IMR-90 (cell line): ENCODE data around the gene SAMHD1. TPM values are rescaled to one million over a fixed set of nuclear protein-coding genes. Genes with fewer than 3 reads are reported as not detected.

ENCODE experiments used
- ATAC-seq: fragments of 200-7000 bp; cut with Tn5 transposase; 2 replicates; pipeline ENCODE4 v1.9.1; 2020; ENCODE audit warnings: low read depth, mild to moderate bottlenecking, moderate library complexity
- BruUV-seq: library from RNA; stranded (reverse); fragments of 400-500 nt; replicated peaks from 2 replicates; lab custom pipeline; 2021; lab: Mats Ljungman, UMichigan
- CTCF ChIA-PET: fragments of 300-600 bp; formaldehyde crosslinking; extraction: SDS; loops from one replicate; lab custom pipeline; 2021; ENCODE audit warnings: antibody characterized with exemption; lab: Yijun Ruan, JAX
- POLR2A ChIA-PET: fragments of 300-600 bp; sonication (Branson Sonifier 250); formaldehyde crosslinking; loops from one replicate; lab custom pipeline; 2022; ENCODE audit warnings: antibody characterized with exemption; ENCODE audit not compliant: unreplicated experiment; lab: Charles Lee
- DNase-seq: peaks from one replicate; pipeline ENCODE4 v3.0.0; 2013
- H2AFZ ChIP-seq: replicated peaks from 2 replicates; pipeline ENCODE3; 2013; ENCODE audit warnings: low read length, mild to moderate bottlenecking; ENCODE audit not compliant: poor library complexity
- H2AK5ac ChIP-seq: 2 replicates; pipeline ENCODE4 v1.6.1; 2013; ENCODE audit warnings: low read depth, low read length, inconsistent platforms
- H2AK9ac ChIP-seq: replicated peaks from 2 replicates; pipeline ENCODE3; 2013; ENCODE audit warnings: mild to moderate bottlenecking, low read depth, low read length, moderate library complexity; ENCODE audit not compliant: poor library complexity
- H2BK120ac ChIP-seq: 2 replicates; pipeline ENCODE4 v1.6.1; 2013; ENCODE audit warnings: low read depth, low read length, inconsistent platforms
- H2BK15ac ChIP-seq: 3 replicates; pipeline ENCODE4 v1.6.1; 2013; ENCODE audit warnings: low read depth, low read length, inconsistent platforms
- H2BK20ac ChIP-seq: 2 replicates; pipeline ENCODE4 v1.6.1; 2013; ENCODE audit warnings: low read depth, mild to moderate bottlenecking, inconsistent platforms, low read length, moderate library complexity
- H2BK5ac ChIP-seq: 2 replicates; pipeline ENCODE4 v1.6.1; 2013; ENCODE audit warnings: mild to moderate bottlenecking, low read depth, low read length, inconsistent platforms; ENCODE audit not compliant: poor library complexity, severe bottlenecking
- H3K14ac ChIP-seq: replicated peaks from 2 replicates; pipeline ENCODE4 v1.6.1; 2013; ENCODE audit warnings: low read depth, low read length, inconsistent platforms
- H3K18ac ChIP-seq: 2 replicates; pipeline ENCODE4 v1.6.1; 2013; ENCODE audit warnings: low read depth, low read length, control low read depth
- H3K23ac ChIP-seq: 2 replicates; pipeline ENCODE4 v1.6.1; 2013; ENCODE audit warnings: low read depth, low read length, inconsistent platforms
- H3K27ac ChIP-seq: 2 replicates; pipeline ENCODE4 v1.5.1; 2013; ENCODE audit warnings: mild to moderate bottlenecking, control low read depth, low read length; ENCODE audit not compliant: insufficient read depth
- H3K27me3 ChIP-seq: 2 replicates; pipeline ENCODE4 v1.6.1; 2013; ENCODE audit warnings: low read length; ENCODE audit not compliant: control insufficient read depth, insufficient read depth
- H3K36me3 ChIP-seq: 2 replicates; pipeline ENCODE4 v1.6.1; 2013; ENCODE audit warnings: low read length, mixed read lengths; ENCODE audit not compliant: control insufficient read depth, insufficient read depth
- H3K4ac ChIP-seq: 2 replicates; pipeline ENCODE4 v1.6.1; 2013; ENCODE audit warnings: low read depth, low read length, inconsistent platforms
- H3K4me1 ChIP-seq: 2 replicates; pipeline ENCODE4 v1.6.1; 2013; ENCODE audit warnings: low read length, mixed read lengths; ENCODE audit not compliant: control insufficient read depth, insufficient read depth
- H3K4me2 ChIP-seq: 2 replicates; pipeline ENCODE4 v1.6.1; 2013; ENCODE audit warnings: low read depth, mild to moderate bottlenecking, control low read depth, low read length, moderate library complexity
- H3K4me3 ChIP-seq: 2 replicates; pipeline ENCODE4 v1.5.1; 2013; ENCODE audit warnings: low read depth, mild to moderate bottlenecking, control low read depth, low read length, moderate library complexity; ENCODE audit not compliant: insufficient read depth
- H3K56ac ChIP-seq: 2 replicates; pipeline ENCODE4 v1.6.1; 2013; ENCODE audit warnings: low read length, inconsistent platforms; ENCODE audit not compliant: insufficient read depth; ENCODE audit errors: extremely low read depth
- H3K79me1 ChIP-seq, 2 experiments: 2 replicates each; pipeline ENCODE4 v1.6.1; 2013; ENCODE audit warnings: low read length in 2 of 2, inconsistent platforms in 1 of 2, low read depth in 1 of 2
- H3K9ac ChIP-seq: 2 replicates; pipeline ENCODE4 v1.6.1; 2013; ENCODE audit warnings: low read depth, low read length, control low read depth
- H3K9me1 ChIP-seq: 2 replicates; pipeline ENCODE4 v1.6.1; 2013; ENCODE audit warnings: low read length, inconsistent platforms; ENCODE audit not compliant: insufficient read depth
- H3K9me3 ChIP-seq: 2 replicates; pipeline ENCODE4 v1.6.1; 2013; ENCODE audit warnings: low read length; ENCODE audit not compliant: control insufficient read depth, insufficient read depth
- H4K20me1 ChIP-seq: 2 replicates; pipeline ENCODE4 v1.6.1; 2013; ENCODE audit warnings: low read length, inconsistent platforms; ENCODE audit not compliant: insufficient read depth
- H4K5ac ChIP-seq: 2 replicates; pipeline ENCODE4 v1.6.1; 2013; ENCODE audit warnings: mild to moderate bottlenecking, low read depth, low read length, control low read depth
- H4K8ac ChIP-seq, 2 experiments: 2 replicates each; pipeline ENCODE4 v1.6.1; 2013; ENCODE audit warnings: low read depth in 2 of 2, low read length in 2 of 2, control low read depth in 1 of 2, inconsistent platforms in 1 of 2
- H4K91ac ChIP-seq: 2 replicates; pipeline ENCODE4 v1.6.1; 2013; ENCODE audit warnings: low read depth, low read length, inconsistent platforms; ENCODE audit not compliant: insufficient read depth
- BHLHE40 ChIP-seq: fragments of 150-350 bp; IDR thresholded peaks from 2 replicates; pipeline ENCODE4 v1.6.1; 2016; ENCODE audit warnings: mild to moderate bottlenecking, low read depth, low read length
- CEBPB ChIP-seq: IDR thresholded peaks from 2 replicates; pipeline ENCODE4 v1.6.1; 2012; ENCODE audit warnings: low read depth, low read length, improper control_type of control experiment
- CHD1 ChIP-seq: IDR thresholded peaks from 2 replicates; pipeline ENCODE4 v1.6.1; 2012; ENCODE audit warnings: low read depth, low read length, improper control_type of control experiment
- FOS ChIP-seq: fragments of 150-350 bp; IDR thresholded peaks from 2 replicates; pipeline ENCODE4 v1.6.1; 2016; ENCODE audit warnings: low read depth, low read length
- MAFK ChIP-seq: IDR thresholded peaks from 2 replicates; pipeline ENCODE4 v1.6.1; 2012; ENCODE audit warnings: low read depth, low read length, improper control_type of control experiment
- MAZ ChIP-seq: IDR thresholded peaks from 2 replicates; pipeline ENCODE4 v1.6.1; 2012; ENCODE audit warnings: low read depth, mild to moderate bottlenecking, low read length, improper control_type of control experiment, moderate library complexity, borderline replicate concordance
- MXI1 ChIP-seq: IDR thresholded peaks from 2 replicates; pipeline ENCODE4 v1.6.1; 2012; ENCODE audit warnings: low read depth, mild to moderate bottlenecking, low read length, moderate library complexity, borderline replicate concordance
- NFE2L2 ChIP-seq: fragments of 150-350 bp; IDR thresholded peaks from 2 replicates; pipeline ENCODE4 v1.6.1; 2016; ENCODE audit warnings: low read depth, mild to moderate bottlenecking, low read length
- POLR2A ChIP-seq: IDR thresholded peaks from 2 replicates; pipeline ENCODE4 v1.6.1; 2012; ENCODE audit warnings: mild to moderate bottlenecking, low read depth, low read length
- RAD21 ChIP-seq: IDR thresholded peaks from 2 replicates; pipeline ENCODE4 v1.6.1; 2012; ENCODE audit warnings: low read length, improper control_type of control experiment
- RCOR1 ChIP-seq: IDR thresholded peaks from 2 replicates; pipeline ENCODE4 v1.6.1; 2012; ENCODE audit warnings: mild to moderate bottlenecking, low read length, improper control_type of control experiment; ENCODE audit not compliant: insufficient replicate concordance
- RFX5 ChIP-seq: IDR thresholded peaks from 2 replicates; pipeline ENCODE4 v1.8.0; 2012; ENCODE audit warnings: low read depth, mild to moderate bottlenecking, low read length, moderate library complexity
- SMC3 ChIP-seq: fragments of 150-350 bp; IDR thresholded peaks from 2 replicates; pipeline ENCODE4 v1.6.1; 2016; ENCODE audit warnings: low read depth, mild to moderate bottlenecking, antibody characterized with exemption, low read length, moderate library complexity
- USF2 ChIP-seq: fragments of 150-350 bp; IDR thresholded peaks from 2 replicates; pipeline ENCODE4 v1.6.1; 2017; ENCODE audit warnings: mild to moderate bottlenecking, antibody characterized with exemption, low read length, low read depth
- WGBS, 2 experiments: methylation state at CpG; one replicate each; pipeline versions ENCODE4 v1.1.5 to v1.1.7; 2013; ENCODE audit warnings: missing lambda C conversion rate in 2 of 2; ENCODE audit not compliant: insufficient read length in 1 of 2; ENCODE audit errors: extremely low coverage in 2 of 2; 5-methylcytosine and 5-hydroxymethylcytosine counted together
- dilution Hi-C: fragments of 300-500 bp; cut with HindIII; formaldehyde crosslinking; loops from one replicate; pipeline ENCODE4 v1.14.3; 2018; ENCODE audit warnings: low sequenced_read_pairs; ENCODE audit not compliant: unreplicated experiment
- in situ Hi-C: fragments of 300-500 bp; cut with MboI; formaldehyde crosslinking; loops from 3 replicates; pipeline ENCODE4 v1.14.3; 2019; ENCODE audit warnings: low sequenced_read_pairs, inconsistent platforms, mixed read lengths
- intact Hi-C: fragments of 100-400 bp; cut with micrococcal nuclease; formaldehyde crosslinking; loops from 2 replicates; pipeline ENCODE4 v1.10.0; 2022
- polyA plus RNA-seq, 3 experiments: library from polyadenylated mRNA; depleted of rRNA; stranded (reverse); fragments of >200 nt; gene quantifications; 2 replicates each; pipeline ENCODE4 v1.2.3, GENCODE V29; 2012; ENCODE audit warnings: low replicate concordance in 1 of 3
- total RNA-seq: library from RNA; depleted of rRNA; stranded (reverse); fragments of >200 nt; gene quantifications from 2 replicates; pipeline ENCODE4 v1.2.3, GENCODE V29; 2012
- TF ChIP-seq, protein P1 (sequence below): conservative IDR thresholded peaks from 2 replicates; pipeline ENCODE4 v1.5.1; 2012; ENCODE audit warnings: mild to moderate bottlenecking, low read depth, low read length, improper control_type of control experiment
- TF ChIP-seq, protein P2 (sequence below): fragments of 150-350 bp; IDR thresholded peaks from 2 replicates; pipeline ENCODE4 v1.6.1; 2016; ENCODE audit warnings: low read depth, mild to moderate bottlenecking, low read length, moderate library complexity, borderline replicate concordance

SAMHD1 gene
- total and polyA plus RNA-seq, 2 of the 4 experiments (the other 2 are of a cell fraction): 6.3 to 14.9 TPM

DNA sequence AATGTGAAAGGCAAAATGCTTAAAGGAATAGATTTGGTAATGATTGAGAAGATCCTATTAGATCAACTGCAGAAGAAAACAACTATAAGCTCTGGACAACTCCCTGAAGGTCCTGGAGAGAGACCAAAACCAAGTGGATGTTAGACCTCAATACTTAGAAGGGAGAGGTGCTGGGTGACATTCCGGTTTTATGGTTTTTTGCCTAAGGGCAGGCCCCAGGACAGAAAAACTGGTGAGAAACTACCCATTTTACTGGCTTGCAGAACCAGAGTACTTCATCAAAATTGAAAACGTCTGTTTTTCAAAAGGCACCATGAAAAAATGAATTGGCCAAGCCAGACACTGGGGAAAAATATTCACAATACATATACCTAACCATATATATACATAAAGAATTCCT is 26.3 kb downstream of the SAMHD1 start:
- ATAC-seq (no peak), DNase-seq (no peak)
- Histone ChIP-seq H3K56ac (no peak overlapping the region), H4K5ac (no peak overlapping the region), H2BK5ac (no peak overlapping the region), H3K9me1 (no peaks in the 10 kb centered on the region), H4K91ac (no peak overlapping the region), H3K36me3 (0 out of 2 replicates have a peak, but pooled peaks cover 3% of the 10 kb centered on the region), H3K27ac (no peak overlapping the region), H3K4me1 (no peaks in the 10 kb centered on the region), H2AFZ (no peak overlapping the region), H3K9ac (no peak overlapping the region), H3K4me2 (no peak overlapping the region), H2AK9ac (no peak overlapping the region), H3K4me3 (no peak overlapping the region), H2BK120ac (no peak overlapping the region), H3K4ac (no peak overlapping the region), H3K23ac (no peak overlapping the region), H3K14ac (no peak overlapping the region), H2BK15ac (no peak overlapping the region), H2BK20ac (no peak overlapping the region), H4K8ac (no peak overlapping the region), H4K20me1 (no peaks in the 10 kb centered on the region), H2AK5ac (no peak overlapping the region), H3K9me3 (no peaks in the 10 kb centered on the region), H3K27me3 (no peaks in the 10 kb centered on the region), H3K79me1 (no peaks in the 10 kb centered on the region), H3K18ac (no peak overlapping the region)
- in situ Hi-C loops: no loop called here
- WGBS, 2 experiments: no CpG with 5 or more reads among the region's 2 CpGs
- intact Hi-C loops: no loop called here
- dilution Hi-C loops: no loop called here
- POLR2A ChIA-PET: no interaction called here
- TF ChIP-seq USF2 (no peak), SMC3 (no peak), MXI1 (no peak), RFX5 (no peak), MAZ (no peak), CHD1 (no peak), BHLHE40 (no peak), RAD21 (no peak), FOS (no peak), CEBPB (no peak), MAFK (no peak), RCOR1 (no peak), NFE2L2 (no peak), POLR2A (no peak)
- TF ChIP-seq, protein P1, sequence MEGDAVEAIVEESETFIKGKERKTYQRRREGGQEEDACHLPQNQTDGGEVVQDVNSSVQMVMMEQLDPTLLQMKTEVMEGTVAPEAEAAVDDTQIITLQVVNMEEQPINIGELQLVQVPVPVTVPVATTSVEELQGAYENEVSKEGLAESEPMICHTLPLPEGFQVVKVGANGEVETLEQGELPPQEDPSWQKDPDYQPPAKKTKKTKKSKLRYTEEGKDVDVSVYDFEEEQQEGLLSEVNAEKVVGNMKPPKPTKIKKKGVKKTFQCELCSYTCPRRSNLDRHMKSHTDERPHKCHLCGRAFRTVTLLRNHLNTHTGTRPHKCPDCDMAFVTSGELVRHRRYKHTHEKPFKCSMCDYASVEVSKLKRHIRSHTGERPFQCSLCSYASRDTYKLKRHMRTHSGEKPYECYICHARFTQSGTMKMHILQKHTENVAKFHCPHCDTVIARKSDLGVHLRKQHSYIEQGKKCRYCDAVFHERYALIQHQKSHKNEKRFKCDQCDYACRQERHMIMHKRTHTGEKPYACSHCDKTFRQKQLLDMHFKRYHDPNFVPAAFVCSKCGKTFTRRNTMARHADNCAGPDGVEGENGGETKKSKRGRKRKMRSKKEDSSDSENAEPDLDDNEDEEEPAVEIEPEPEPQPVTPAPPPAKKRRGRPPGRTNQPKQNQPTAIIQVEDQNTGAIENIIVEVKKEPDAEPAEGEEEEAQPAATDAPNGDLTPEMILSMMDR: no peak
- TF ChIP-seq, protein P2, sequence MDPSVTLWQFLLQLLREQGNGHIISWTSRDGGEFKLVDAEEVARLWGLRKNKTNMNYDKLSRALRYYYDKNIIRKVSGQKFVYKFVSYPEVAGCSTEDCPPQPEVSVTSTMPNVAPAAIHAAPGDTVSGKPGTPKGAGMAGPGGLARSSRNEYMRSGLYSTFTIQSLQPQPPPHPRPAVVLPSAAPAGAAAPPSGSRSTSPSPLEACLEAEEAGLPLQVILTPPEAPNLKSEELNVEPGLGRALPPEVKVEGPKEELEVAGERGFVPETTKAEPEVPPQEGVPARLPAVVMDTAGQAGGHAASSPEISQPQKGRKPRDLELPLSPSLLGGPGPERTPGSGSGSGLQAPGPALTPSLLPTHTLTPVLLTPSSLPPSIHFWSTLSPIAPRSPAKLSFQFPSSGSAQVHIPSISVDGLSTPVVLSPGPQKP: no peak
- BruUV-seq: no TSS peak
- CTCF ChIA-PET: no interaction called here
